NCI-H2196 treated with DMSO at 0.1 percent for 48 hours (cell line): ENCODE data around the gene SYNE3.

Experiments used
- DNase-seq: peaks from one replicate; lab custom pipeline; 2025; ENCODE audit not compliant: unreplicated experiment; lab: John Stamatoyannopoulos, UW

The SYNE3 gene

DNA sequence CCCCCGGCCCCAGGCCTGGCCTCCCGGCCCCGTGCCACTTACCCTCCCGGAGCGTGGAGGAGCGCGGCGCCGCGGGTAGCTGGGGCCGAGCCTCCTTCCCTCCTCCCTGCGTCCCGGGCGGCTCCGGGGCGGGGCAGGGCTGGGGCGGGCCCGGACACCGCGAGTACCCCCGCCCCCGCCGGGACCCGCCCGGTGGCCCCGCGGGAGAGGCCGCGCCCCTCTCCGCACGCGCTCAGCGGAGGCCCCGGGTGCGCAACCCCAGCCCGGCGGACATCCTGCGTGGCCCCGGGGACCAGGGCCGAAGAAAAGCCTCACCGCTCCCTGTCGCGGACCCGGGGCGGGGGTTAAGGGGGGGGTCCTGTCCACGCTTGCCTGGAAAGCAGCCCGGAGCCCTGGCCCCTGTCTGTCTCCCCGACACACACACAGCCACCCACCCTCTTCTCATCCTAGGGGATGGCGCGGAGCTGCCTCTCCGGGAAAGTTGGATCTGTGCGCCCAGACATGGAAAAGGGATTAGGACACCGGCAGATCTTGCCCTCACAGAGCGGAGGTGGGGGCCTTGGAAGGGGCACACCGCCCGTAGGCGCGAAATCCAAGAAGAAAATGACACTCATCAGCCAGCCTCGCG, at the start of gene SYNE3:
TSS of gene SYNE3 (minus strand) at position 97 of the 628 bp plus-strand sequence. CDS start 40,829 bp downstream, outside the sequence.
- DNase-seq = no peak

DNA sequence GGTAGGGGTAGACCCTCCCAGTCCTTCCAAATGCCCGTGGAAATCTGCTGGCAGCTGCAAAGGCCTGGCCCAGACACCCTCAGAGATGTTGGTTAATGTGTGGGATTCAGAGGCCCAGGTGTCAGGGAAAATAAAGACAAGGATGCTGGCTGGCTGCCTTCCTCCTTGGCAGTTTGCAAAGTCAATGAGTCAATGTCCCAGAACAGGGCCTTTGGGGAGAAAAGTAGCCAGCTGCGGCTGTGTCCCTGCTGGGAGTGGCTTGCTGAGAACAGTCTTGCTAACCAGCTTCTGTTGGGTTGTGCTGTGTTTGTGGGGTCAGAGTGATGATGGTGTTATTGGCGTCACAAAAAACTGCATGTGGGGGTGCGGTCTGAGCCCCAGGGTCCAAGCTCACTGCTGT, 47.6 kb upstream of the SYNE3 start:
- no peak for DNase-seq

DNA sequence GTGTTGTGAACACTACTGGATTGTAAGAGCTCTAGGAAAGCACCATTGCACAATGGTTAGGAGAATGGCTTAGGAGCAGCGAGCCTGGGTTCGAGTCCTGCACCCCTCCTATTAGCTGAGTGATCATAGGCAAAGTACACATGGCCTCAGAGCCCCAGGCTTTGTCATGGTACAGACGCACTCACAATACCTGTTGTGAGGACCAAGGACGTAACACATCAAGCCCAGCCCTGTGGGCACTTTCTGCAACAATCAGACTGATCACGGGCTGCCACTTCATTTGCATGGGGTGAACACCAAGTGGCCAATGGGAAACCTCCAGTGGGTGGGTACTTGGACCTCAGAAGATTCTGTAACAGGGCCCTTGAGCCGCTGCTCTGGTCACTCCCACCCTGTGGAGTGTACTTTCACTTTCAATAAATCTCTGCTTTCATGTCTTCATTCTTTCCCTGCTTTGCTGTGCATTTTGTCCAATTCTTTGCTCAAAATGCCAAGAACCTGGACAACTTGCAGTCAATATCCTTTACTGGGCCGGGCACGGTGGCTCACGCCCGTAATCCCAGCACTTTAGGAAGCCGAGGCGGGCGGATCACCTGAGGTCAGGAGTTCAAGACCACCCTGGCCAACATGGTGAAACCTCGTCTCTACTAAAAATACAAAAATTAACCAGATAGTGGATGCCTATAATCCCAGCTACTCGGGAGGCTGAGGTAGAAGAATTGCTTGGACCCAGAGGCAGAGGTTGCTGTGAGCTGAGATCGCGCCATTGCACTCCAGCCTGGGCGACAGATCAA, 46.6 kb upstream of the SYNE3 start:
- no peak for DNase-seq

DNA sequence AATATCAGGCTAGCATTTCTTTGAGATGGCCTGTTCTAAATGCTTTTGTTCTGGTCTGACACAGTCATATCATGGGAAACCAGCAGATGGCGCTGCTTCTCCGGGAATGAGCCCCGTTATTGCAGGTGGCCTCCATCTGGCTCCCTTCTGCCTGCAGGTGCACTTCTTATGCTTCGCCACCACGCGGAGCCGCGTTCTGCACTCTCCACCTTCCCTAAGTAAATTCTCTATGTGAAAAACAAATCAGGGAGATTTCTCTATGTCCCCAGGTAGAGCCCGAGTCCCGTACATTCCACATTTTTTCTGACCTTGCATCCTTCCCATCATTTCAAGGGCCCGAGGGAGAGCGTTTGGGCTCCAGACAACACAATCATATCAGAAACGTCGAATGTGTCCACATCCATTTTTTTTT, 44.6 kb upstream of the SYNE3 start:
- DNase-seq = peak; percentile 50

- DNase-seq = no peak
Measured at GRCh38 chr14:95559203-95559602, 42.8 kb upstream of the SYNE3 start.

GRCh38 chr14:95557832-95558231, 41.4 kb upstream of the SYNE3 start:
- DNase-seq = no peak

DNA sequence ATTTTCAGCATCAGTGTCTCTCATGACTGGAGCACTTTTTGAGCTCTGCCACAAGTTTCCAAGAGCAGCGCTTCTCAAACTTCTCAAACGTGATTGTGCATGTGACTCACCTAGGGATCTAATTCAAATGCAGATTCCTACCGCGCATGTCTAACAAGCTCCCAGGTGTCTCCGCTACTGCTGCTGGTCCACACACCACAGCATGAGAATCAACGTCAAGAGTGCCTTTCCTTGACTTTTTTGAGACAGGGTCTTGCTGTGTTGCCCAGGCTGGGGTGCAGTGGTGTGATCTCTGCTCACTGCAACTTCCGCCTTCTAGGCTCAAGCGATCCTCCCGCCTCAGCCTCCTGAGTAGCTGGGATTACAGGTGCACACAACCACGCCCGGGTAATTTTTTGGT, 40.8 kb upstream of the SYNE3 start:
- DNase-seq = no peak

GRCh38 chr14:95555053-95555452, 38.6 kb upstream of the SYNE3 start:
- no peak for DNase-seq

DNA sequence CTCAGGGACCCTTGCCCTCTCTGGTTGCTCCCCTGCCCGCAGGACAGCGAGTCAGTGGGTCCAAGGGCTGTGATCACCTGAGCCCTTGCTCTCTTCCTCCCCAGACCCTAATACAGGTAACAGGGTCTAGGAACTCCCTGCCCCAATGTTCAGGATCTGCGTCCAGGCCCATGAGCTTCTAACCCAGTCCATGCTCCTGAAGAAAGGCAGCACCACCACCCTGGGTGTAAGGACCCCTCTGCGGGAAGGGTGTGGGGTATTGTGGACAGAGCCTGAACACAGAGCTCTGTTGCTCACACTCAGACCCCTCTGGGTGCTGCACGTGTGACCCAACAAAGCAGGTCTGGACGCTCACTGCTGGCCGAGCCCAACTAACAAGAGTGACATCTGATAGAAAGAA, 36.7 kb upstream of the SYNE3 start:
- no peak for DNase-seq

DNA sequence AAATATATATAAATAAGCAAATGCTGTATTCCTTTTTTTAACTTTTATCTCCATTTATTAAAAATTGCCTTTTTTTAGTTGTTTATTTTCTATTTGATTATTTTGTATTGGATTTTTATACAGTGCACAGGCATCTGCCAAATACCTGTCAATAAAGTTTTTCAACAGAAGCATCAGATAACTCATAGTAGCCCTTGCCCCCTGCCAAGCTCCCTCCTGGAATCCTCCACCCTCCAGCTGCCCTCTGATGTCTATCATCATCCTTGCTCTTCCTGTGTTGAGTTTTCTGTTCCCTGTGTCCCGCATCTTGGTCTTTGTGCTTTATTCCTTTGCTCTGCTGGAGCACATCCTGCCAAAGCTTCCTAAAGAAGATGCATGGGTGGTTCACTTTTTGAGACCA, 35.0 kb upstream of the SYNE3 start:
- no peak for DNase-seq

GRCh38 chr14:95549656-95550585, 33.5 kb upstream of the SYNE3 start:
- no peak for DNase-seq

DNA sequence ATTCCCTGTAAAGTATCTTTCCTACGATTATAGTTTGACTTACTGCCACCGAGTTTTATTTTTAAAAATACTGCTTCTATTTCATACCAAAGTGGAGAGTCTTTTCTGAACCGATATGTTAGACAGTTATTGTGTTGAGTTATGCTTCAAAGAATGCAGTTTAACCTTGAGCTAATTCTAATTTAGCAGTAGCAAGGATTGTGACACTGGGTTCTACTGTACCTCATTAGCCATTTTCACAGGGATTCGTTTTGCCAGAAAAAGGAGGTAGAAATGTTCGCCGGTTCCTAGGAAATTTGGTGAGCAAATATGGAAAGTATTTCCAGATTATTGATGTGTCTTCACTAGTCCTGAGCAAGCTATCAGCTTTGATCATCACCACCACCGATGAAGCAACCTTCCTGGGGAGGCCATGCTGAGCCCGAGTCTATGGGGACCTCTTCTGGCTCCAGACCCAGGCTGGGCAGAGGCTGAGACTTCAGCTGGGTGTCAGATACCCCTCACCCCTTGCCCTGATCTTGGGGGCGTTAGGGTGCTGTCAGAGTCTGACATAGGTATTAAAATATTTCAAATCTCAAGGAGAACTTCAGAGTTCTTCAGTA, 32.0 kb upstream of the SYNE3 start:
- no peak for DNase-seq

DNA sequence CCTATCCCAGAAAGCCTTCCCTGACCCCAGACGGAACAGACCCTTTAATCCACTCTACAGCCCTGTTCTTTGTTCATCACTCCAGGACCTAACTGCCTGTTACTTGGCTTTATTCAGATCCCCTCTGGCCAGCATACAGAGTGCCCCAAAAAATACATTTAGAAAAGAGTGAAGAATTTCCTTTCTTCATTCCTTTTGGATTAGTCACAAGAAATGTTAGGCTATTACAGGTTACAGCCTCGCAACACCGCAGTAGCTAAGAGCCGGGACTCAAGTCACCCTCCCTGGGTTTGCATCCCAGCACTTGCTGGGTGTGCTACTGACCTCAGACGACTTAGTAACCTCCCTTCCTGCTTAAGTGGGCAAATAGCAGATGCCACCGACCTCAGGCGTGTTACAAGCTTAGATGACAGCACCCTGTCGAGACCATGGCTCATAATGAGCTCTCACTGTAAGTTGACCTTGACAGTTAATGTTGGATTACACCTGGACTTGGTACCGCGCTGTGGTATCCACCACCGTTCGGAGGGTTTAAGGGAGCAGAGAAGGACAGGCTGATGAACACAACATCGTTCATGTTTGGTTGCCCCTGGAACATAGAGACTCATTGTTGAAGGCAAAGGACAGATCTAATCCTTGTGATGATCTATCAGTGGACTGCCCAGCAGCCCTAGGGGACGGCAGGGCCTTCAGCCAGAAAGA, 31.3 kb upstream of the SYNE3 start:
- DNase-seq = no peak

- no peak for DNase-seq
Measured at GRCh38 chr14:95547272-95547625, 30.8 kb upstream of the SYNE3 start.

DNA sequence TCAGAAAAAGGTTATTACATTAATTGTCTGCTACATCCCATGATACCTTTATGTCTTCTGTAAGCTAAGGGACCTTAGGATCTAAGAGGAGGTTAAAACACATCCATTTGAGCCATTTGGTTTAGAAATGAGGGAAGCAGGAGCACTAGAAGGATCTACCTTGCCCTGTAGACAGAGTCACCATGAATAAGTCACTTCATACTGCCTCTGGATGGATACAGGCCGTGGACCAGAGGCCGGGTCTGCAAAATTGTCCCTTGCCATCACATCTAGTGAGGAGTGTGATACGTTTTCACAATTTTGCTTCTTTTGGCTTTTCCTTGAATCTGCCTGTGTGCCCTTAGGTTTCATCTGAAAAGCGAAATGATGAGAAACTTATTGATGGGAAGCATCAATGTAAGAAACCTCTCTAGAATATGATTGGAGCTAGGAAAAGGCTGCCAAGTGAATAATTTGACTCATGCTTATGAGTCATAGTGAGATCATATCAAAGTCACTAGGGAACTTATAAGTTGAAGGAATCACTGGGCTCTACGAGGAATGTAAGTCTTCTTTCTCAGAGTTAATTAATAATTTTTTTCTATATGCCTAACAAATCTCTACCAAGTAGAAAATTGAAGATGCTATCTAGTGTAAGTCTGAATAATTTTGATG, 29.2 kb upstream of the SYNE3 start:
- no peak for DNase-seq

DNA sequence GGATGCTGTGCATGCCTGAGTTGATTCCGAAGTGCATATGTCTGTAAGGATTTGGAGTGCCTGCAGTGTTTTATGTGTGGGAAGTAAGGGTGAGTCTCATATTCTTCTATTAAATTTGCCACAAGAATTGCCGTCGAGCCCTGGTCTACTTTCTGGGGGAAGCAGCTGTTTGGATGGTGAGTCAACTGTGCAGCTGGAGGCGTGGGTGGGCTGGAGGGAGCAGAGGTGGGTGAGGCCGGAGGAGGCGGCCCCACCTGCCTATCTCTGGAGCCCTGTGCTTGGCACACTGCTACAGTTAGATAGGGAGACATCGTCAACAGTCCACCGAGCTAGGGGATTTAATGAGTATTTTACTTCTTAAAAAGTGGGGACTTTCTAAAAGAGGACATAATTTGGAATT, 28.1 kb upstream of the SYNE3 start:
- no peak for DNase-seq

DNA sequence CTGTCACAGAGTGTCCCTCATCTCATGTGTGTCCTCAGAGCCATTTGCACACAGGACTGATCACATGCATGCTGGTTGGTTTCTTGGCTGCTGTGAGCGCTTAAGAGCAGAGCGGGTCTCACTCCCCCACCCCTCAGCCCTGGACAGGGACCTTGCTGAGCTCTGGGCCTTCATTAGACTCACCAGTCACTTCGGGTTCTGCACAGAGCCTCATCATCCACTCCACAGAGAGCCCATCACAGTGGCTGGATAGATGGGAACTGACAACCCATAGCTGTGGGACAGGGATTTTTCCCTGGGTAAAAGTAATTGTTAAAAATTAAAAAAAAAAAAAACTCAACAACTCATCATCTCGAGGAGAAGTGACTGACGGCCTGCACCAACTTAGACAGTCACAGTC, 26.6 kb upstream of the SYNE3 start:
- DNase-seq = no peak

- DNase-seq = no peak
Measured at GRCh38 chr14:95541932-95542930, 25.8 kb upstream of the SYNE3 start.

GRCh38 chr14:95541346-95541745, 24.9 kb upstream of the SYNE3 start:
- no peak for DNase-seq
